Measurements from ENCODE around the gene OSCP1.

DNA sequence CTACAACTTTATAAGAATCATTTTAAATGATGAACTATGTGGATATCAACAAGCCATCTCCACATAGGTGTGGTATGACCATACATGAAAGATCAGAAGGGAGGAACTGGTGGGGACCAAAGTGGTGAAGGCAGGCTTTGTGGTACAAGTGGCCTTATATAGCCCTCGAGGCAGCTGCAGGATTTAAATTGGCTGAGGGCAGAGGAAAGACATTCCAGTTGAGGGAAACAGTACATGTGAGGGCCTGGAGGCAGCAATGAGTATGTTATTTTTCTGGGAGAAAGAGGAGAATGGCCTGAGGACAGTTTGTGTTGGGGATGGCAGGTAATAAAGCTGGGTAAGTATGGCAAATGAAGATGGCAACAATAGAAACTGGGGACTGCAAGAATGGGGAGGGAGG, 17.1 kb downstream of the OSCP1 start:
- TF ChIP-seq, protein P1, sequence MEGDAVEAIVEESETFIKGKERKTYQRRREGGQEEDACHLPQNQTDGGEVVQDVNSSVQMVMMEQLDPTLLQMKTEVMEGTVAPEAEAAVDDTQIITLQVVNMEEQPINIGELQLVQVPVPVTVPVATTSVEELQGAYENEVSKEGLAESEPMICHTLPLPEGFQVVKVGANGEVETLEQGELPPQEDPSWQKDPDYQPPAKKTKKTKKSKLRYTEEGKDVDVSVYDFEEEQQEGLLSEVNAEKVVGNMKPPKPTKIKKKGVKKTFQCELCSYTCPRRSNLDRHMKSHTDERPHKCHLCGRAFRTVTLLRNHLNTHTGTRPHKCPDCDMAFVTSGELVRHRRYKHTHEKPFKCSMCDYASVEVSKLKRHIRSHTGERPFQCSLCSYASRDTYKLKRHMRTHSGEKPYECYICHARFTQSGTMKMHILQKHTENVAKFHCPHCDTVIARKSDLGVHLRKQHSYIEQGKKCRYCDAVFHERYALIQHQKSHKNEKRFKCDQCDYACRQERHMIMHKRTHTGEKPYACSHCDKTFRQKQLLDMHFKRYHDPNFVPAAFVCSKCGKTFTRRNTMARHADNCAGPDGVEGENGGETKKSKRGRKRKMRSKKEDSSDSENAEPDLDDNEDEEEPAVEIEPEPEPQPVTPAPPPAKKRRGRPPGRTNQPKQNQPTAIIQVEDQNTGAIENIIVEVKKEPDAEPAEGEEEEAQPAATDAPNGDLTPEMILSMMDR (IDR thresholded peaks at IDR 0.05; ENCODE audit: insufficient read depth, low read length), result no peak
- TF ChIP-seq POLR2AphosphoS5 (IDR thresholded peaks at IDR 0.05; ENCODE audit: low read depth) (no peak), GABPA (IDR thresholded peaks at IDR 0.05; ENCODE audit: low read depth) (no peak)
- TF ChIP-seq, protein P2, sequence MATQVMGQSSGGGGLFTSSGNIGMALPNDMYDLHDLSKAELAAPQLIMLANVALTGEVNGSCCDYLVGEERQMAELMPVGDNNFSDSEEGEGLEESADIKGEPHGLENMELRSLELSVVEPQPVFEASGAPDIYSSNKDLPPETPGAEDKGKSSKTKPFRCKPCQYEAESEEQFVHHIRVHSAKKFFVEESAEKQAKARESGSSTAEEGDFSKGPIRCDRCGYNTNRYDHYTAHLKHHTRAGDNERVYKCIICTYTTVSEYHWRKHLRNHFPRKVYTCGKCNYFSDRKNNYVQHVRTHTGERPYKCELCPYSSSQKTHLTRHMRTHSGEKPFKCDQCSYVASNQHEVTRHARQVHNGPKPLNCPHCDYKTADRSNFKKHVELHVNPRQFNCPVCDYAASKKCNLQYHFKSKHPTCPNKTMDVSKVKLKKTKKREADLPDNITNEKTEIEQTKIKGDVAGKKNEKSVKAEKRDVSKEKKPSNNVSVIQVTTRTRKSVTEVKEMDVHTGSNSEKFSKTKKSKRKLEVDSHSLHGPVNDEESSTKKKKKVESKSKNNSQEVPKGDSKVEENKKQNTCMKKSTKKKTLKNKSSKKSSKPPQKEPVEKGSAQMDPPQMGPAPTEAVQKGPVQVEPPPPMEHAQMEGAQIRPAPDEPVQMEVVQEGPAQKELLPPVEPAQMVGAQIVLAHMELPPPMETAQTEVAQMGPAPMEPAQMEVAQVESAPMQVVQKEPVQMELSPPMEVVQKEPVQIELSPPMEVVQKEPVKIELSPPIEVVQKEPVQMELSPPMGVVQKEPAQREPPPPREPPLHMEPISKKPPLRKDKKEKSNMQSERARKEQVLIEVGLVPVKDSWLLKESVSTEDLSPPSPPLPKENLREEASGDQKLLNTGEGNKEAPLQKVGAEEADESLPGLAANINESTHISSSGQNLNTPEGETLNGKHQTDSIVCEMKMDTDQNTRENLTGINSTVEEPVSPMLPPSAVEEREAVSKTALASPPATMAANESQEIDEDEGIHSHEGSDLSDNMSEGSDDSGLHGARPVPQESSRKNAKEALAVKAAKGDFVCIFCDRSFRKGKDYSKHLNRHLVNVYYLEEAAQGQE (IDR thresholded peaks at IDR 0.05; ENCODE audit: insufficient replicate concordance, low read depth), result no peak
